ENCODE results near the gene NSRP1.
"Not testable (repeated sequence)": the region's sequence is repeated elsewhere in the genome, so short reads cannot be mapped to it uniquely, and the experiment has no call there.

NSRP1 gene, protein sequence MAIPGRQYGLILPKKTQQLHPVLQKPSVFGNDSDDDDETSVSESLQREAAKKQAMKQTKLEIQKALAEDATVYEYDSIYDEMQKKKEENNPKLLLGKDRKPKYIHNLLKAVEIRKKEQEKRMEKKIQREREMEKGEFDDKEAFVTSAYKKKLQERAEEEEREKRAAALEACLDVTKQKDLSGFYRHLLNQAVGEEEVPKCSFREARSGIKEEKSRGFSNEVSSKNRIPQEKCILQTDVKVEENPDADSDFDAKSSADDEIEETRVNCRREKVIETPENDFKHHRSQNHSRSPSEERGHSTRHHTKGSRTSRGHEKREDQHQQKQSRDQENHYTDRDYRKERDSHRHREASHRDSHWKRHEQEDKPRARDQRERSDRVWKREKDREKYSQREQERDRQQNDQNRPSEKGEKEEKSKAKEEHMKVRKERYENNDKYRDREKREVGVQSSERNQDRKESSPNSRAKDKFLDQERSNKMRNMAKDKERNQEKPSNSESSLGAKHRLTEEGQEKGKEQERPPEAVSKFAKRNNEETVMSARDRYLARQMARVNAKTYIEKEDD

DNA sequence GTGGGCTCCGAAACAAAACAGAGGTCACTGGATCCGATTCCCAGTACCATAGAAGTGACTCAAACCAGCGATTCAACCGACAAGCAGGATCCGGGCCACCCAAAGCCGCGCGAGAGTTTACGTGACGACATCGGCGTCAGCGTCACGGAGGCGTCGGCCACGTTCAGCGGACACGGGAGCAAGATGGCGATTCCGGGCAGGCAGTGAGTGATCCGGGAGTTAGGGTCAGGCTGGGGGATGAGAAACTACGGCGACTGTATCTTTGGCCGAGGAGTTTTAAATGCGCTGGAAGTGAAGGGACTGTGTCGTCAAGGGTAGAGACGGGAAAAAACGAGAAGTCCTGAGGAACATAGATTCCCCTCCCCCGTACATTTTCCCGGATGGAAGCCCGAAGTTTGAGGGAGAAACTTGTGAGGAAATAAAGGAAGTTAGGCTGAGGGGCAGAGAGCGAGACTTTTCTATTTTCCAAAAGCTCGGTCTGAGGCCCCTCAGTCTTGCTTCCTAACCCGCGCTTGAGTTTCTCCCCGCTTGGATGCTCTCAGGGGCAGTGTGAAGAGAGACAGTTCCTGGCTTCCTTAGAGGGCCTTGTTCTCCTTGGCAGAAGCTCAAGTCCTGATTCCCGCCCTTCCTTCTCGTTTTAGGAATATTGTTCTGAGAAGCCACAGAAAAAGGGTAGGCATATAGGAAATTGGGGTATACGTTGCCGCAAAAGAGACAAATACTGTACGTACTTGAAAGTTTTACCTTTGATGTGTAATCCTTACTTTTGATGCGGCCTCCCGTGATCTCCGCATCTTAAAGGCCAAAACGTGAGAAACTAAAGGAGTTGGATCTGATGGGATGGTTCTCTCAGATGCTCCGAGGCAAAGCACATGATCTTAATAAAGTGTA, at the start of gene NSRP1:
NSRP1 (plus strand) TSS at position 156 of the 891 bp plus-strand sequence; CDS start at position 184, 28 bp downstream.
- DNase-seq, result peak; percentile 96

DNA sequence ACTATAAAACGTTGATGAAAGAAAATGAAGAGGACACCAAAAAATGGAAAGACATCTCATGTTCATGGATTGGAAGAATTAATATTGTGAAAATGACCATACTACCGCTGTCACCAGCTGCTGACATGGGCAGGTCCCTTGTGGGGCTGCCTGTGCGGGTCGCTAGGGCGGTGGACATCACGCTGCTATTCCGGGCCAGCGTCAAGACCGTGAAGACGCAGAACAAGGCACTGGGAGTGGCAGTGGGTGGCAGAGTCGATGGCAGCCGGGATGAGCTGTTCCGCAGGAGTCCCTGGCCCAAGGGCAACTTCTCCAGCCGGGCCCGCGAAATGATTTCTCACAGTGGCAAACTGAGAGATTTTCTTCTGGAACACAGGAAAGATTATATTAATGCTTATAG, 48.2 kb upstream of the NSRP1 start:
- DNase-seq, result no peak

DNA sequence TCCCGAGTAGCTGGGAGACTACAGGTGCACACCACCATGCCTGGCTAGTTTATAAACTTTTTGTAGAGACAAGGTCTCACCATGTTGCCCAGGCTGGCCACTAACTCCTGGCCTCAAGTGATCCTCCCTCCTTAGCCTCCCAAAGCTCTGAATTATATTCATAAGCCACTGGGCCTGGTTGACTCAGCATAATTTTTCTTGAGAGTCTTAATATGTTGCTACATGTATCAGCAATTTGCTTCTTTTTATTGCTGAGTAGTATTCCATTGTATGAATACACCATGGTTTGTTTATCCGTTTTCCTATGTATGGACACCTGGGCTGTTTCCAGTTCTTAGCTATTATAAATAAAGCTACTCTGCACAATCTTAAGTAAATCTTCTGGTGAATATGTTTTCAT, 42.4 kb upstream of the NSRP1 start:
- DNase-seq, result no peak

DNA sequence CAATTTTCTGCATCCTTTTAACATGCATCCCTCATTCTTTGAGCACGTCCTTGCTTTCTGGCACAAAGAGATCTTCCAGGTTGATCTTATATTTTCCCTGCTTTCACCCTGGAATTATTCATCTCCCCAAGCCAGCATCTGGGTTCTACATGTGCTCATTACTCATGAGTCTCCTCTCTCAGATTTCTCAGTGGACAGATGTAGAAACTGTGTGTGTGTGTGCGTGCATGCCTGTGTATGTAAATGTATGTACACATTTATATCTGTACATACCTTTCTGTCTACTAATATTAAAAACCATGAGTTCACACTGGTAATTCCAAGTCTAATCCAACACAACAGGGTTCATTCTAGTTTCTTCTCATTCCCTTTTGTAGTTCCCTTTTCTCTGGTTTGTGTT, 41.9 kb upstream of the NSRP1 start:
- no peak for DNase-seq

DNA sequence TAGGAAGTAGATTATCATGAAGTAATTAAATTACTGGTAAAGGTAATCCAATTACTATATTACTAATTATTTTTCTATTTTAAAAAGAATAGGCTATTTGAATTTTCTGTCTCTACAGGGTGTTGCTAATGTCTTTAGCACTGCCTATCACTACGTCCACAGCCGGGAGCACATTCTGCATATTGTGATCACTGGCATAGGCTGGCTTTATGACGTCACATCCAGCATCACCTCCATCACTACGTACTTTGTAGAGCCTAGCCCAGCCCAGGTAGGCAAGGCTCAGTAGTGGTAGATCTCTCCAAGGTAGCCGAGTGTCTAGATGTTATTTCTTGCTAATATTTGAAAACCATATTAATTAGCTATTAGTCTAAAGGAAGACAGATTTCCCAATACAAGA, 33.8 kb upstream of the NSRP1 start:
- DNase-seq, result no peak

DNA sequence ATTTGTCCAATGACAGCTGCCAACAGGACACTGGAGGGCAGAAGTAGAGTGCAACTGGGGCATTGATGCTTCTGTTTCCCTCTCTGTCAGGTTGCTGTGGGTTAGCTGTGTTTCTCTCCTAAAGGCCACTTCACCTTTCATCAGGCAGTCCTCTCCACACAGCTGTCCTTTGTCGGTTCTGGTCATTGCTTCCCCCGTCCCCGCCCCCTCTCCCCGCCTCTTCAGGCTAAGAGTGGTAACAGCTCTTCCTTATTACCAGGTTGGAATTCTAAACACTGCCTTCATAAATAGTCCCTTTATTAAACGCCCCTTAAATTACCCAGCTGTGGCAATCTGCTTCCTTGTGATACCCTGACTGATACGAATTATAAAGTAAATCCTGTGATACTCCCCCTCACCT, 31.8 kb upstream of the NSRP1 start:
- no peak for DNase-seq

DNA sequence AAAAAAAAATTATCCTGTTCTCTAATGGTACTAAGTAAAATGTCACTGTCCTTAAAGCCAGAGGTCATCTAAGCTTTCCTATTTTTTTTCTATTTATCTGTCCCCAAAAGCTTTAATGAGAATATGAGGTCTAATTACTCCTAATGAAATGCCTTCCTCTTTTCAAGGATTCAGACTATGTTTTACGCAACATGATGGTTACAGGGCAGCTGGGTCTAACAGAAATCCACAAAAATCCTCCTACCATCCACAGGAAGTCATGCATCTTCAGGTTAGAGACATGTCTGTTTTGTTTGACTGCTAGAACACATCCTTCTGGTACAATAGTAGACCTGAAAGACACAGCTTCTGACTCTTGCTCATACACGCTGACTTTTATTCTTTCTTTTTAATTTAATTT, 29.7 kb upstream of the NSRP1 start:
- DNase-seq, result no peak

DNA sequence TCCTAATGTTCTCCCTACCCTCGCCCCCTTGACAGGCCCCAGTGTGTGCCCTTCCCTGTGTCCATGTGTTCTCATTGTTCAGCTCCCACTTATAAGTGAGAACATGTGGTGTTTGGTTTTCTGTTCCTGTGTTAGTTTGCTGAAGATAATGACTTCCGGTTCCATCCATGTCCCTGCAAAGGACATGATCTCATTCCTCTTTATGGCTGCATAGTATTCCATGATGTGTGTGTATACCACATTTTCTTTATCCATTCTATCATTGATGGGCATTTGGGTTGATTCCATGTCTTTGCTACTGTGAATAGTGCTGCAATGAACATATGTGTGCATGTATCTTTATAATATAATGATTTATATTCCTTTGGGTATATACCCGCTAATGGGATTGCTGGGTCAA, 29.2 kb upstream of the NSRP1 start:
- DNase-seq, result not testable (repeated sequence)

DNA sequence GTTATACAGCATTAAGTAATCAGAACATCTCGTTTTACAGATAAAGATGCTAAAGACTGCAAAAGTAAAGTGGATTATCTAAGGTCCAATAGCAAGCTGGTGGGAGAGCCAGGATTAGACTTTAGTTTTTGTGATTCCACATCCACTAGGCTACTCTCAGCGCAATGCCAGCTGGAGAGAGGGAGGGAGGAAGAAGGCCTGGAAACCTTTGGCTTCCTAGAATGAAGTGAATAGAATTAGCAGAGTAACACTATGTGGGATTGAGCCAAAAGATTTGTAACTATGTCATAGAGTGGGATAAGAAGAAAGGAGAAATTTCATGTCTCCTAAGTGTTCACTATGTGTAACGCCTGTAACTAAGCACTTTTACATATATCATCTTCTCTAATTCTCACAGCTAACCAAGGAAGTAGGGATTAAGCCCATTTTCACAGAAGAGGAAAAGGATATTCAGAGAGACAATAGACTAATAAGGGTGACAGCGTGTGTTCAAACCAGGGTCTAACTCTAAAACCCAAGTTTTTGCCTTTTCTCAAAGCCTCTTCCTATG, 25.4 kb upstream of the NSRP1 start:
- DNase-seq, result no peak

DNA sequence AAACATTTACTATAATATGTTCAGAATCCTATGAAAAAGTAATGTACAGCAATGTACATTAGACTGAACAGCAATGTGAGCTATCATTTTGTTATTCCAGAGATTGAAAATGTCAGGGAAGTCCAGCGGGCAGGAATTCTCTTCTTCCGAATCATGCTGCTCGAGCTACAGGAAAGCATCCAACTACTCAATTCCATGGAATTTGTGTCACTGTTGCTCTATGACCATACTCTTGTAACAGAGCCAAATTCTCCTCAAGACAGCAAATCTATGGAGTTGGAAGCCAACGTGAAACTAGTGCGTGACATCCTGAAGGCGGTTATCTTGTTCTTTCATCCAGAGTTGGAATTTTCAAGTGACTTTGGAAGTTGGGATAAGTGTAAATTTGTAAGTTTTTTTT, 24.8 kb upstream of the NSRP1 start:
- no peak for DNase-seq

DNA sequence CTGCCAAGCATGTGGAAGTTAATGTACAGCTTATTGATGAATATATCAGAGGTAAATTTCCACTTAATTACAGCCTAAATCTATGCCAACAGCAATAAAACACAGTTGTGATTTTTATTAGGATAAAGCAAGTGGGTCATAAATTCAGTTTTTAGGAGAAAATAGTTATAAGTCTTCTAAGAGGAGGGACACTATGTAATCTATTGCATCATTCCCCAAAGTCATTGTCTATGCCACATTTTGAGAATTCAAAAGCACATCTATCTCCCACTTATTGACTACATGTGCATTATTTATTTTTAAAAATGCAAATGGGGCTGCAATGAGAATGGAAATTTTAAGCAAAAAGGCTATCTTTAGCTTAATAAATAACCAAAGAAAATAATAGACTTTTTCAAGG, 23.7 kb upstream of the NSRP1 start:
- no peak for DNase-seq

DNA sequence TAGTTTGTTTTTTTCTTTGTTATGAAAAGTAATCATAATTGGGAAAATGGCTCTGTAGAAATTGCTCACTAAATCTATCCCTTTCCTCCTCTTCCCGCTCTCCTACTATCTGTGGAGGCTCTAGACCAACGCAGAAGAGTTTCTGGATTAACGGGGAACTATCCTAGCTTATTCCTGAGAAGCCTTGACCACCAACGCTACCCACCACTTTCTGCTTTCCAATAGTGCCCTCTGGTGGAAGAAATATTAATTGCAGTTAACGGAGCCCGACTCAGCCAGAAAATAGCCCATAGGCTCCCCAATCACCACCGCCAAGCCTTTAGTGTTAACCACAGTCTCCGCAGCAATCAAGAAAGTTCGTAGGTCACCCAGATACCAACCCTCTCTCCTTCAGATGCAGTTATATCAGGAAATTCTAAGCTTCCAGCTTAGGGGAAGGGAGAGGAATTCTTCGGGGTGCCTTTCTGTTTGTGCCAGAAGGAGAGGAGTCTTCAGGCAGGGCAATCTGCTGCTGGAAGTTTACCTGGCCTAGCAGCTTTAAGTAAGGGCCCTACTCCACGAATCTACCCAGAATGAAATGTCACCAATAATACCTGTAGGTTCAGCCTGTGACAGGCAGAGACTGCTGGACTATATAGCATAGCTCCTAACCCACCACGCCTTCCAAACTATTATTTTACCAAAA, 23.0 kb upstream of the NSRP1 start:
- DNase-seq, result peak; percentile 70

DNA sequence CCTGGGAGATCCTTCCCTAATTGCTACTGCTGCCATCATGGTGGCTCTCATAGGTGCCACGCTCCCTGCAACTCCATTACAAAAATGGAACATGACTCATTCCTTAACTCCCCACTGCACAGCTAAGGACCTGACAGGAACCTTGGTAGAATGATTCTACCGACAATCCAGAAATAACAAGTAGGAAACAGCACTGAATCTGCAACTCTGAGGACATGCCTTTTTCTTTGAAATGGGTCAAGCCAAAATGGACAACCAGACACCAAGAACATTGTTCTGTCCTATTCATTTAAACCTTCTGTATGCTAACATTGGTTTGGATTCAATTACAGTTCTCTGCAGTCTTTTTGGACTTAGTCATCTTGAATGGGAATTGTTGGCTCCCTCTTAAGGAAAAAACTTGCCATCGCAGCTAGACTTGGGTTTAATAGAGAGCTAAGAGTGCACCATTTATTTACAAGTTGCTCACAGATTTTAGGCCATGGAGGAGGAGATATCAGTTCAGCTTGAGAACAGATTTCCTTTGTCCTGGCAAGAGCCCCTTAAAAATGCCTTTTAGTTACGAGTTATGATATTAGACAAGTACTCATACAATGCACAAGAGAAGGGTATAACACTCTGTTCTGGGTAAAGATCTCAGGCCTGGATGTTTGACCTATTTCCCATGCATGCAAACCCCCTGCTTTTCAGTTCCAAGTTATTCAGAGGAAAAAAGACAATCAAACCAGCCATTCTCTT, 20.9 kb upstream of the NSRP1 start:
- DNase-seq, result no peak

DNA sequence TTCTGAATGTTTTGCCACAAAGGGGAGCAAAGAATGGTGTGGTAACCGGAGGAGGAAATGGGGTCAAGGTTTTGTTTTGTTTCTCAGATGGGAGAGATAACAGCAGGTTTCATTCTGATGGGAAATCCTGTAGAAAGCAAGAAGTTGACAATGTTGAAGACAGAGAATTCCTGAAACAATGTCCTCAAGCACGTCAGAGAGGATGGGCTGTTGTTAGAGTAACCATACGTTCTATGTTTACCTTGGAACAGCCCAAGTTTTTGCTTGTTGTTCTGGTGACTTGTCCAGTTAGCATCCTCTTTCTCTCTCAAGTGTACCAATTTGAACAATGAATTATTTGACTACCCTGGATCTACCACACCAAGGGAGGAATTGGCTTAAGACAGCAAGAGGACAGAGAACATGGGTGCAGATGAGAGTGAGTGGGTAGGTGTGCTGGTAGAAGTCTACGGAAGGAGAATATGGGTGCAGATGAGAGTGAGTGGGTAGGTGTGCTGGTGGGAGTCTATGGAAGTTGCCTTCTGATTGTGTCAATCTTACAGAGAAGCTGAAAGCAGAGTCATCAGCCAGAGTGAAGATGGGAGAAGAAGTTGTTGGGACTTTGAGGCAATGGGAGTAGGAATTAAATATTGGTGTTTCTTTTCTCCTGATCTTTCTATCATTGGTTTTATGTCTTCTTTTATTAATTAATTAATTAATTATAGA, 14.8 kb upstream of the NSRP1 start:
- DNase-seq, result no peak

DNA sequence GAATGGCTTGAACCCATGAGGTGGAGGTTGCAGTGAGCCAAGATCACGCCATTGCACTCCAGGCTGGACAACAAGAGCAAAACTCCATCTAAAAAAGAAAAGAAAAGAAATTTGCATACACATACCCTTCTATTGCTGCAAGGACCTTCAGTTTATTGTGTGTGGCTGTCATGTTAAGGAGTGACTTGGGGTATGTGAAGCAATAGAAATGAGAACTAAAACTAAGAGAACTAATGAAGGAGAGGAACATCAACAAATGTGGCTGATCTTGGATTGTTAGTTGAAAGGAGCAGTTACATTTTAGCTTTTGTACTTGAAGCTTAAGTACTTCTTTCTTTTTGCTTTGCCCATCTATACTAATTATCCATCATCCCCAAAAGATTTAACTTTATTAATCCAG, 12.7 kb upstream of the NSRP1 start:
- no peak for DNase-seq

DNA sequence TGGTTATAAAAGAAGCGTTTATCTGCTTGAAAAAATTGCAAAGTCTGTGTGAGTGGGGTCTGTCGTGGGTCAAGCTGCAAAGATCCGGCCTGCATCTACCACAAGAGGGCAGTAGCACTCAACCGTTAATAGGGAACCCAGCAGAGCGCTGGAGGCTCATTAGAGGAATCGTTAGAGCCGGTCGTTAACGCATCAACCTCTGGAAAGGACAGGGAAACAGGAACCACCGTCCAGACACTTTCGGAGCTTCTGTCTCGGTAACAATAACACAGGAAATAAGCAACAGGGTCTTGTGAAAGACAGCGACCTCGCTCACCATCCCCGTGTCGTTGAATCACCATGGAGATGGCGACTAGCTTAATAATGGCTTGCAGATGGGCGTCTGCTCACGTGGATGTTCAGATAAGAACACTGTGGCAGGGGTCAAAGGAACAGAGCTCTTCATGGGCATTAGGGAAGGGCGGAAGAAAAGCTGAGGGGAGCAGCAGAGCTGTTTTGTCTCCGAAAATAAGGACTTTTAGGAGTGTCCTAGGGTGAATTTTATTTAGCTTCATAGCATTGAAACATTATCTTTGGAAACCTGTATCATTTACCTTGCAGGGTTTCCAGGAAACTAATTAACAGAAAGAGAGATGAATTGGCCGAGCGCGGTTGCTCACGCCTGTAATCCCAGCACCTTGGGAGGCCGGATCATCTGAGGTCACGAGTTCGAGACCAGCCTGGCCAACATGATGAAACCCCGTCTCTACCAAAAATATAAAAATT, 11.9 kb upstream of the NSRP1 start:
- DNase-seq, result peak; percentile 84

DNA sequence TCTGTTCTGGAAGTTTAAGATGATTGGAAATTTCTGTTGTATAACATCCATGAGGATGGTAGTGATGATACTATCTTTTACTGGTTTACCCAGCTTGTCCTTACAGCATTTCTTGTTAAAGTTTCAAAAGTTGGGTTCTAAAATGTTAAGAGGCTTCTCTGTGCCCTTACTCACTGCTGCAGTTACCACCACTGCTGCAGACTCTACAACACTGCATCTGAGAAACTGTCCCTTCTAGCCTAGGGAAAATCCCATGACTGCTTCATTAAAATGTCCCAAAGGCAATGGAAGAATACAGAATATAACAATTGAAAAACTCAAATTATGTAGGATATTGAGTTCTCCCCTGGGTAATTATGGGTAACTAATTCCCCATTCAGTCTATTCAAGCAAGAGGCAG, 3.8 kb upstream of the NSRP1 start:
- DNase-seq, result no peak

DNA sequence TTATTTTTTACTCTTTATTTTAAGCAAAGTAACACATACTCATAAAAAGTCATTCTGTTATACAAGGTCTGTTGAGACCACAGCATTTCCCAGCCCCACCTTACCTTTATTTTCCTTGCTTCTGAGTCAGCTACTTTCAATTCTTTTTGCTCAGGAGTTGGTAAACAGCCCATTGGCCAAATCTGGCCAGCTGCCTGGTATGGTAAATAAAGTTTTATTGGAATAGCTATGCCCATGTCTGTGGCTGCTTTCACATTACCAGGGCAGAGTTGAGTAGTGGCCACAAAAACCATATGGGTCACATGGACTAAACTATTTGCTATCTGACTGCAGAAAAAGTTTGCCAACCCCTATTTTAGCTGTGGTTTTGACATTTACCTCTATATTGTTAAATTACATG, 3.4 kb upstream of the NSRP1 start:
- DNase-seq, result no peak

DNA sequence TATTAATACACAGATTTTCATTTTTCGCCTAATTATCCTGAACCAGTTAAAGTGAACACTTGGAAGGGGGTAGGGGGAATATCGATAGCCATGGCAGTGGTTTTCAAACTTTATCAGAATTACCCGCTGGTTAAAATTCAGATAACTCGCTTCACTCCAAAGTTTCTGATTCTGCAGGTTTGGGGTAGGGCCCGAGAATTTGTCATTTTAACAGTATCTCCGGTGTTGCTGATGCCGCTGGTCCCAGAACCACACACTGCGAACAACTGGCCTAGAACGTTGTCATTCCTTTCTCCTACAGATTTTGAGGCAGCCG, 313 bp upstream of the NSRP1 start:
- no peak for DNase-seq

DNA sequence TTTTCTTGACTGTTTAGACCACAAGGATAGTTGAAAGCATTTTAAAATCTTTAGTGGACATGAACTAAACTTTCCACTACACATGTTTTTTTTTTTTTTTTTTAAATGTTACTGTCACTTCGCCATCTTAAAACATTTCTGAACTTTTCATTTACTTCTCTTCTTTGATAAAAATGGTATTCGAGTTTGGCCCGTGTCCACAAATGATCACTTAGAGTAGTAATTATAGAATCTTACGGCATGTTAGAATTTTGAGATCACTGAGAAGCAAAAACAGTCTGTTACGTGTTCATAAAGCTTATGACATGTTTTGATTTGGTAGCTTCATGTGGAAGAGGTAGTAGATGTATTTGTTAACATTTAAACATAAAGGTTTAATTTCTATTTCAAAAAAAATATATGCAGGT, 1.1 kb downstream of the NSRP1 start:
- no peak for DNase-seq

DNA sequence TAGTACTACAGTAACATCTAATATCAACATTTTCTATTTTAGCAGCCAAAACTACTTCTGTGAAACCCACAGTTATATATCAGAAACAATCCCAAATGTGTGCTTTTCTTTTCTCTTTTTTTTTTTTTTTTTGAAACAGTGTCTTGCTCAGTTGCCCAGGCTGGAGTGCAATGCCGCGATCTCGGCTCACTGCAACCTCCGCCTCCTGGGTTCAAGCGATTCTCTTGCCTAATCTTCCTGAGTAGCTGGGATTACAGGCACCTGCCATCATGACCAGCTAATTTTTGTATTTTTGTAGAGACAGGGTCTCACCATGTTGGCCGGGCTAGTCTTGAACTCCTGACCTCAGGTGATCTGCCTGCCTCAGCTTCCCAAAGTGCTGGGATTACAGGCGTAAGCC, 2.0 kb downstream of the NSRP1 start:
- not testable (repeated sequence) for DNase-seq
